ENCODE measurements around the gene CADM1. TPM values are rescaled to one million over a fixed set of nuclear protein-coding genes. Genes with fewer than 3 reads are reported as not detected.

CADM1 gene
- total RNA-seq, 4 donors from 2014 or later: 10.6 to 15.7 (median 13.8) TPM

DNA sequence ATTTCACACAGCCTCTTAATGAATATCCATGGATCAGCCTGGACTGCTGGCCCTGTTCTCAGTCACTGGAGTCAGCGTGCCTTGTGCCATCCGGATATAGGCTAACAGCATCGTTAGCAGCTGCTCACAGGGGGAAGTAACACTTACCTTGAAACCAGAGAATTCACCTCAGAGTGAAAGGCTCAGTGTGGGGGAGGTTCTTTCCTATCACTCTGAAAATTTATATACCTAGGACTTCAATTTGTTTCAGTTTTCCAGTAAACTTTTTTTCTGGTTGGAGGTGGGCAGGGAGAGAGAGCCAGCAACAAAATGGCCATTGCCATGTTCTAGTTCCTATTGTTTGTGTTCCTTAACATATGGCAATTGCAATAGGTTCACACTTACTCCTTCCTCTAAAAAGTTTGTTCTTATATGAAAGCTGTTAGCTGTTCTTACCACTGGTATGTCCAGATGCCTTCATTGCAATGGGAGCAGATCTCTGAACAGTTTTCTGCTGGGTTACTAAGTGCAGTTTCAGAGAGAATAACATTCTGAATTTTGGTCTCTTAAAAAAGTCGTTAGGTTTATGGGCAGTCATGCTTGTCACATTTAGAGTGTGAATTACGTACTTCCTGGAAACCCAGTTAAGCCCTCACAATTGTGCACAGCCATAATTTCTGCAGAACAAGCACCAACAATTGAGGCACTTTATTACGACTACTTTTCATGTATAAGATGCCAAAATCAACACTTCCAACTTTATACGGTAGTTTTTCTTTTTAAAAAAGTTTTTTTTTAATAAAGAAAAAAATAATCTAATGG lies 247.6 kb downstream of the CADM1 start:
- Histone ChIP-seq H3K27me3 (no peaks in the 10 kb centered on the region), H3K36me3 (no peaks in the 10 kb centered on the region), H3K4me1 (peaks cover 0 to 4% (median 3%) of the 10 kb centered on the region in 4 donors), H3K9me3 (no peaks in the 10 kb centered on the region), H3K4me3 (no peak overlapping the region), H3K27ac (replicated peaks in 1 of 4) (no peak overlapping the region)
- no peak for TF ChIP-seq POLR2A (IDR thresholded peaks at IDR 0.05; ENCODE audit: low read depth)
- no peak for TF ChIP-seq POLR2AphosphoS5 (IDR thresholded peaks at IDR 0.05)
- TF ChIP-seq, protein P1, sequence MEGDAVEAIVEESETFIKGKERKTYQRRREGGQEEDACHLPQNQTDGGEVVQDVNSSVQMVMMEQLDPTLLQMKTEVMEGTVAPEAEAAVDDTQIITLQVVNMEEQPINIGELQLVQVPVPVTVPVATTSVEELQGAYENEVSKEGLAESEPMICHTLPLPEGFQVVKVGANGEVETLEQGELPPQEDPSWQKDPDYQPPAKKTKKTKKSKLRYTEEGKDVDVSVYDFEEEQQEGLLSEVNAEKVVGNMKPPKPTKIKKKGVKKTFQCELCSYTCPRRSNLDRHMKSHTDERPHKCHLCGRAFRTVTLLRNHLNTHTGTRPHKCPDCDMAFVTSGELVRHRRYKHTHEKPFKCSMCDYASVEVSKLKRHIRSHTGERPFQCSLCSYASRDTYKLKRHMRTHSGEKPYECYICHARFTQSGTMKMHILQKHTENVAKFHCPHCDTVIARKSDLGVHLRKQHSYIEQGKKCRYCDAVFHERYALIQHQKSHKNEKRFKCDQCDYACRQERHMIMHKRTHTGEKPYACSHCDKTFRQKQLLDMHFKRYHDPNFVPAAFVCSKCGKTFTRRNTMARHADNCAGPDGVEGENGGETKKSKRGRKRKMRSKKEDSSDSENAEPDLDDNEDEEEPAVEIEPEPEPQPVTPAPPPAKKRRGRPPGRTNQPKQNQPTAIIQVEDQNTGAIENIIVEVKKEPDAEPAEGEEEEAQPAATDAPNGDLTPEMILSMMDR (IDR thresholded peaks at IDR 0.05): no peak
- TF ChIP-seq EP300 (IDR thresholded peaks at IDR 0.05): no peak
- 47% methylated on average over 7 of the region's 7 CpGs for WGBS
- DNase-seq (ENCODE audit: extremely low spot score): no peak
- intact Hi-C loops (cut with DNase I): no loop called here

DNA sequence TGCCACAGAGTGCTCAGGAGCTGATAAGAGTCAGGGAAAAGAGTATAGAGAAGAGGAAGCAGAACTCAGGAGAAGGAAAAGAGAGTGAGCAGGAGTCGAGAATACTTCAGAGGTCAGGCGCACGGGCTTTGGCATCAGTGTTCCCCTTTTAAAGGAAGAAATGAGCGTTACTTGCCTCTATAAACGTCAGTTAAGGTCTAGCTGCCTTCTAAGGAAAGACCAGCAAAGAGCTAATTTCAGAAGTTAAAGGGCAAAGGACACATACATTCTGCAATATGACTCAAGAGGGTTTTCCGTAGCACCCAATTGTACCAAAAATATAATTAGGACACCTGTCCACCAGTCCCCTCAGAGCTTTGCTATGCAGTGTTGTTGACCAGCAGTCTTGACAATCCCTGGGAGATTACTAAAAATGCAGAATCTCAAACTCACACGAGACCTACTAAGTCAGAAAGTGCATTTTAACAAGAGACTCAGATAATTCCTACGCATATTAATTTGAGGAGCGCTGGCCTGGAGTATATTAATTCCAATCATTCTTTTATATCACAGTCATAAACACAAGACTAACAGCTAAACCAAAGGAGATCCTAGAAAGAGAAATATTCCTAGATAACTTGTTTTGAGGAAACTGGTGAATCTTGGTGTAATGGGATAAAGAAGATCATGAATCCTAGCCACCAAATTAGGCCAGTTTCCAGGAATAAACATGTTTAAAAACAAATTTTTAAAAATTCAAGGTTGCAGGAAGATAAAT lies 249.0 kb downstream of the CADM1 start:
- WGBS: 63% methylated on average over 9 of the region's 9 CpGs

DNA sequence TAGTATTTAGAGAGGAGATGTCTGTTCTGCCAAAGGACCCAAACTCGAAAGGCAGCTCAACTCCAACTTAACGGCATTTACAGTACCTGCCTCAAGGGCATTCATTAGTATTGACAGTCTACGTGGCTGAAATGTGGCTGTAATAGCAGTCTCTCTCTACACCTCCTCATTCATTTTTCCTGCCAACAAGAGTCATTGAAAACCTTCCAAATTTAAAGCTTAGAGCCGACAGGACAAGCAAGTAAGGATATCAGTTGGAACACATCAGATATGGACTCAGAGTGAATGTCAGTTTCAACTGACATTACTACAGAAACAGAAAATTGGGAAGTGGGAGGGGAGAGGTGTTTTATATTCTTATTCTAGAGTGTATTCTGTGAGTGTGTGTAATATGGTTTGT lies 253.1 kb downstream of the CADM1 start:
- no peak for DNase-seq (ENCODE audit: extremely low spot score)
- intact Hi-C loops (cut with DNase I): no loop called here
- no peak overlapping the region for H3K27ac ChIP-seq (replicated peaks in 1 of 4)
- 67% methylated on average over 4 of the region's 4 CpGs for WGBS
- no peaks in the 10 kb centered on the region for H3K27me3 ChIP-seq
- H3K4me1 ChIP-seq: peaks cover 0 to 3% (median 0%) of the 10 kb centered on the region in 4 donors
- no peaks in the 10 kb centered on the region for H3K36me3 ChIP-seq
- no peak overlapping the region for H3K4me3 ChIP-seq
- no peaks in the 10 kb centered on the region for H3K9me3 ChIP-seq
- TF ChIP-seq POLR2A (IDR thresholded peaks at IDR 0.05; ENCODE audit: low read depth): no peak
- TF ChIP-seq, protein P1 (IDR thresholded peaks at IDR 0.05): no peak
- TF ChIP-seq POLR2AphosphoS5 (IDR thresholded peaks at IDR 0.05): no peak
- TF ChIP-seq EP300 (IDR thresholded peaks at IDR 0.05): no peak

More for the DNA sequence above, 249.0 kb downstream of the CADM1 start:
- DNase-seq (ENCODE audit: extremely low spot score): no peak
- Histone ChIP-seq H3K27ac (replicated peaks in 1 of 4) (no peak overlapping the region), H3K27me3 (no peaks in the 10 kb centered on the region), H3K36me3 (no peaks in the 10 kb centered on the region), H3K4me1 (peaks cover 0 to 4% (median 3%) of the 10 kb centered on the region in 4 donors), H3K9me3 (no peaks in the 10 kb centered on the region), H3K4me3 (no peak overlapping the region)
- TF ChIP-seq EP300 (IDR thresholded peaks at IDR 0.05) (no peak), POLR2A (IDR thresholded peaks at IDR 0.05; ENCODE audit: low read depth) (no peak), POLR2AphosphoS5 (IDR thresholded peaks at IDR 0.05) (no peak)
- TF ChIP-seq, protein P1 (IDR thresholded peaks at IDR 0.05): no peak
- intact Hi-C loops (cut with DNase I): no loop called here

DNA sequence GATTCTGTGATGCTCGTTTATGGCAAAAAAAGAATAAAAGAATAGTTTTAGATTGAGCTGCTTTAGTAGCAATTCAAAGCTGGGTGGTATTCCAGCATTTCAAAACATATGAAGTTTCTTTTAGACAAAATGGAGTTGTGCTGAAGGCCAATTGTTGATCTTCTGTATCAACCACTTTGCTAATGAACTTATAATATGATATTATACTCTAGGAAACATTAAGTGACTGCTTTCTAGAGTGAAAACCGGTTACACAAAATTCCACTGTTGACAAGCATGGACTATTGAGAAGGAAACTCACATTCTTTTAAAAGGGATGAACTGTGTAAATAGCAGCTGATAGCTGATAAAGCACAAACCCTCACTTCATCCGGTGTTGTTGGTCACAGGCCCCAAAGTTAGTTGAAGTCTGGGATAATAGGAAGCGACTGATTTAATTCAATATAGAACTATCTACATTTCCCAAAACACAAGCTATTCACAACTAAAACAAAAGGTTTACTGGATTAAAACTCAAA lies 255.1 kb downstream of the CADM1 start:
- H3K4me3 ChIP-seq: no peak overlapping the region
- H3K27me3 ChIP-seq: no peaks in the 10 kb centered on the region
- no peak for DNase-seq (ENCODE audit: extremely low spot score)
- 68% methylated on average over 4 of the region's 4 CpGs for WGBS
- intact Hi-C loops (cut with DNase I): no loop called here
- peaks cover 0 to 8% (median 5%) of the 10 kb centered on the region in 4 donors for H3K4me1 ChIP-seq
- TF ChIP-seq POLR2A (IDR thresholded peaks at IDR 0.05; ENCODE audit: low read depth) (no peak), POLR2AphosphoS5 (IDR thresholded peaks at IDR 0.05) (no peak), EP300 (IDR thresholded peaks at IDR 0.05) (no peak)
- TF ChIP-seq, protein P1 (IDR thresholded peaks at IDR 0.05): no peak
- H3K27ac ChIP-seq (replicated peaks in 1 of 4): no peak overlapping the region
- H3K36me3 ChIP-seq: no peaks in the 10 kb centered on the region
- no peaks in the 10 kb centered on the region for H3K9me3 ChIP-seq

All from esophagus muscularis mucosa (tissue), 4 donors.